HG02798 (cell line): Measurements from ENCODE around the gene TXNL4A.
"Not testable (repeated sequence)": the region's sequence is repeated elsewhere in the genome, so short reads cannot be mapped to it uniquely, and the experiment has no call there.

ENCODE experiments used
- ATAC-seq: cut with Tn5 transposase; IDR thresholded peaks from one replicate; pipeline ENCODE4 v1.9.1; 2021; ENCODE audit warnings: mild to moderate bottlenecking; ENCODE audit not compliant: unreplicated experiment, poor library complexity

TXNL4A gene

DNA sequence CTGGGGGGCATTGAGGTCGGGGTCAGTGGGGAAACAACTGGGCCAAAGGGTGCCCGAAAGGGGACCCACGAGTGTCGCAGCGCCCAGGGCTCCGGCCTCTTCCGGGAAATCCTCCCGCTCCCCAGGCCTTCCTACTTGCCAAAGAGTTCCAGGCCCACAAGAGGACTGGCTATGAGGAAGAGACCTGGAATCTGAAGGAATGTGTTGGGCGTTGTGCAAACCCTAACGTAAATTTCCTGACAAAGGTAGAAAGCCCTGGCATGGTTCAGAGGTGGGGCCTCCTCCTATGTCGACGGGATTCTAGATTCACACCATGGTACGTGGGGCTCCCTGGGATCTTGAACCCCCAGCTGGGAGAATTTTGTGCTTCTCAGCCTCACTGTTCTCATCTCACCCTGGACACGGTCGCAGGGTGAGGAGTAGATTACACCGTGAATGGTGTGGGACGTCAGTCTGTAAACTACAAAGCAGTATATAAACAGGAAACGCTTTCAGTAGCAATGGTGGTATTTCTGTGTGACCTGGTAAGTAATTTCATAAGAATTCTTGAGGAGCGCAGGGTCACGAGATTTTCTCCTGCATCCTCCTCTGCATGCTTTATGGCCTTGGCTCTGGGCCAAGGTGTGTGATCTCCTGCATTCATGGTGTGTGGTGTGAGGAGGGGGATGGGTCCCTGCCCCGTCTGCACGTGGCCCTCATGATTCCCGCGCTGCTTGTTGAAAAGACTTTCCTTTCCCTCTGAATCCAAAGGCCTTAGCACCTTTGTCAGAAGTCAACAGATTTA is 23.1 kb downstream of the TXNL4A start:
- ATAC-seq: no peak

DNA sequence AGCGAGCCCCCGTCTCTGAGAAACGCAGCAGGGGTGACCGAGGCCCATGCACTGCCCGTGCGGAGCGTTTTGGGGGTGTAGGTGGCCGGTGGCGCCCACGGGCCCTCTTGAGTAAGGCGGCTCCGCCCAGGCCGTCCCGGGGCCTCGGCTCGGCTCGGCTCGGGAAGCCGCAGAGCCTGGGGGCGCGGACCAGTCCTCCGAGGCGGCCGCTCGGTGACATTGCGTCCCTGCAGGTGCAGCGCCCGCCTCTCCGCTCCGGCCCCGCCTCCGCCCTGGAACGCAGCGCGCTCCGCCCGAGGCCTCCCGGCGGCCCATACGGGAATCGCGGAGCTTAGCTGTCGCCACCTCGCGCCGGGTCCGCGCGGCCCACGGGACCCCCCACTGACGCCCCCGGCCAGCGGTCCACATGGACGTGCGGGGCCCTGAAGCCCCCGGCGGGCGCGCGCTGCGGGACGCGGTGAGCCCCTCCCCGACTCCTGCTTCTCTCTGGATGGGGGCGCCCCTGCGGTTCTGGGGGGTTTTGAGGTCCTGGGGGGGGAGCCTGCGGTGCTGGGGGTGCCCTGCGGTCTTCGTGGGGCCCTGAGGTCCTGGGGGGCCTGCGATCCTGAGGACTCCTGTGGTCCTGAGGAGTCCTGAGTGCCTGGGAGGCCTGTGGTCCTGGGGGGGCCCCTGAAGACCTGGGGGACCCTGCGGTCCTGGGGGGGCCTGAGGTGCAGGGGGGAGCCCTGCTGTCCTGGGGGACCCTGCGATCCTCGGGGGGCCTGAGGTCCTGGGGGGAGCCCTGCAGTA is 23.8 kb downstream of the TXNL4A start, which contains the start of gene HSBP1L1:
Gene HSBP1L1 (plus strand): TSS at position 314 of the 789 bp plus-strand sequence. CDS start 93 bp downstream, at position 407.
- peak; percentile 56 for ATAC-seq

DNA sequence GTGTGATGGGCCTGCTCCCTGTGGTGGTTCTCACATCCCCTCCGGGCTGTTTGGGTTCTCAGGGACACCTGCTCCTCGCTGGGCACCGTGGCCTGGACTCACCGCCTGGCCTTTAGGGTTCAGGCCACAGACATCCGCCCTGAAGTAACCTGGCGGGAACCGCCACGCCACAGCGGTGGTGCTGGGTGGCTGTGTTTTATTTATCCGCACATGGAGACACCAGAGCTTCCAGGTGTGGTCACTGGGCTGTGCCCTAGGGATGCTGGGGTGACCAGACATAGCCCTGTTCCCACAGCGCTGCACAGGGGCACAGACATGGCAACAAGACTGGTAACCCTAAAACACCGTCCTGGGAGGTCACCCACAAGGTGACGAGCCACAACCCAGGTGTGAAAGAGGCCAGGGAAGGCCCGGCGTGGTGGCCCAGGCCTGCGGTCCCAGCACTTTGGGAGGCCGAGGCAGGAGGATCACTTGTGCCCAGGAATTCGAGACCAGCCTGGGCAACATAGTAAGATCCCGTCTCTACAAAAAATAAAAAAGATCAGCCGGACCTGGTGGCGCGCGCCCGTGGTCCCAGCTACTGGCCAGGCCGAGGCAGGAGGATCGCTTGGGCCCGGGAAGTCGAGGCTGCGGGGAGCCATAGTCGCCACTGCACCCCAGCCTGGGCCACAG is 24.6 kb downstream of the TXNL4A start:
- ATAC-seq: no peak

DNA sequence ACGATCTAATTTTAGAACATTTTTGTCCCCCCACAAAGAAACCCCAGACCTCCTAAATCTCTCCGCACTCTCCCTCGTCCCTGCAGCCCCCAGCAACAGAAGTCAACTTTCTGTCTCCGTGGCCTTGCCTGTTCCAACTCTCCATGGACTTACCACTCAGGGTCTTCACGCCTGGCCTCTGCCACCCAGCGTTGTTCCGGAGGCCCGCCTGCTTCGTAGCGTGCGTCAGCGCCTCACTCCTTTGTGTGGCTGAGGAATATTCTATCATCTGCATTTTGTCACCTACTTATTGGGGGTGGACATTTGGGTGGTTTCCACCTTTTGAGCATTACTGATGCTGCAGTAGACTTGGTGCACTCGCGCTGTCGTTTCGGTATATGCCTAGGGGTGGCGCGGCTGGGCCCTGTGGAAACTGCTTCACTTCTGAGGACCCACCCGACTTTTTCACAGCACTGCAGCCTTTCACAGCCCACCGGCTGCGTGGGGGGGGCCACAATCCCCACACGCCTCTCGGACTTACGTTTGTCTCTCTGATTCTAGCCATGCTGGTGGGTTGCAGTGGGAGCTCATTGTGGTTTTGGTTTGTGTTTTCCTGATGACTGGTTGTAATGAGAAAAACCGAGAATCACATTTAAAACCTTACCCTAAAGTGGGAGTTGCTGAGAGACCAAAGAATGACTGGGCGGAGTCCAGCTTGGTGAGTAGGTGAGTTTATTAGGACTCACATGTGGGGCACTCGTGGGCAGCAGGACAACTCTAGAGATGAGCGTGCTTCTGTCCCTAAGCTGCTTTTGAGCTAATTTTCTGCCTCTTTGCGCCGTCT is 25.3 kb downstream of the TXNL4A start:
- ATAC-seq: peak; percentile 78

DNA sequence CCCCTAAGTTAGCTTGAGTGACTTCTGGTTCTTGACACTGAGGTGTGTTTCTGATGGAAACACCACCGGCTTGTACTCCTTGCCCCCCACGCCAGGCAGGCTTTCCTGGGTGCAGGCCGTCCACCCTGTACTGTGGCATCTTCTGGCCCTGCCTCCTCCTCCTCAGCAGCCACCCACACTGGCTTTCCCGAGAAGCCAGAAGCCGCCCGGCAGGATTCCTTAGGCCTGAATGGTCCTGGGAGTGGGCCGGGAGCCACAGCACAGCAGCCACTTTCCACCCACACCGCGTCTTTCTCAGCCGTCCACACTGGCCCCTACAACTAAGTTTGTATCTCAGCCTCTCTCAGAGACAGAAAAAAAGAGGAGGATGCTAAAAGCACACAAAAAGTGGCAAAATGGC is 26.1 kb downstream of the TXNL4A start:
- ATAC-seq: no peak

DNA sequence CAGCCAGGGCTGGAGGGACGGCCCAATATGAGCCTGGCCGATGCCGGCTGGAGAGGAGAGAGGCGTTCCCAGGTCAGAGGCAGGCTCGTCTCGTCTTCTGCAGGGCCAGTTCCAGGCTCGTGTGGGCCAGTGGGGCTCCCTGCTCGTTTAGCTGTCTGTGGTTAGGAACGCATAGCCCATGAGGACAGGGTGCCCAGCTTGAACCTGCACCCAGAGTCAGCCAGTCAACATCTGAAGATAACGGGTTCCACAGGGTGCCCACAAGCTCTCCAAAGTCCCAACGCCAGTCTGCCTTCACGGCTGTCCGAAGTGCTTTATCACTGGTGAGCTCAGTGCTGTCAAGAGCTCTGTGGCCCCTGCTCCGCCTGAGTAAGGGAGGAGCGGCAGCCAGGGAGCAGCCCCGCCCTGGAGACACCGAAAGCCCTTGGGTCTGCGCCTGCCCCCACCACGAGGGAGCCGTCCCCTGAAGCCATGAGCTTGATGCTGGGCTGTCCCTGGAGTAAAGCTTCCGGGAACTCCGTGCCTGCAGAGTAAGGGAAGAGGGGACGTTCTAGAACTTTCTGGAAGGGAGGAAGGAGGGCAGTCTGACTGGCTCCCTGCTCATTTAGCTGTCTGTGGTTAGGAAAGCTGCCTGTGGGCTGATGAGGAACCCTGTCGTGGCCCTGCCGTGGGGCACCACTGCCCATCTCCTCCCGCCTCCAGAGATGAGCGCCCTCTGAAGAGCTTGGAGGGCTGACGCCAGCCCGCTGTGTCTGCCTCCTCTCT is 26.7 kb downstream of the TXNL4A start:
- ATAC-seq: no peak

DNA sequence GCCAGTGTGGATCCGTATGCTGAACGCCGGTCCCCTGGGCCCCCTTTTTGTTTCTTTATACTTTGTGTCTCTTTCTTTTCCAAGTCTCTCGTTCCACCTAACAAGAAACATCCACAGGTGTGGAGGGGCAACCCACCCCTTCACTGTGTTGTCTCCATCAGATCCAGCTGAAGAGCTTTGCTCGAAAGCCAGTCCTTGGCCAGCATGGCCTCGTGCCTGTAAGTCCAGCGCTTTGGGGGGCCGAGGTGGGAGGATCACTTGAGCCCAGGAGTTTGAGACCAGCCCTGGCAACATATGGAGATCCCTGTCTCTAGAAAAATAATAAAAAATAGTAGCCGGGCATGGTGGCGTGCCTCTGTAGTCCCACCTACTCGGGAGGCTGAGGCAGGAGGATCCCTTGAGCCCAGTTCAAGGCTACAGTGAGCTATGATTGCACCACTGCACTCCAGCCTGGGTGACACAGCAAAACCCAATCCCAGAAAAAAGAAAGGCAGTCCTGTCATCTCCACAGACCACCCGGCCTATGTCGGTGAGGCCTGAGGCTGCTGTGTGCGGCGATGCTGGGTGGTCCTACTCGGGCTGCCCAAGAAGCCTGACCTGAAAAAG is 27.3 kb downstream of the TXNL4A start:
- no peak for ATAC-seq

DNA sequence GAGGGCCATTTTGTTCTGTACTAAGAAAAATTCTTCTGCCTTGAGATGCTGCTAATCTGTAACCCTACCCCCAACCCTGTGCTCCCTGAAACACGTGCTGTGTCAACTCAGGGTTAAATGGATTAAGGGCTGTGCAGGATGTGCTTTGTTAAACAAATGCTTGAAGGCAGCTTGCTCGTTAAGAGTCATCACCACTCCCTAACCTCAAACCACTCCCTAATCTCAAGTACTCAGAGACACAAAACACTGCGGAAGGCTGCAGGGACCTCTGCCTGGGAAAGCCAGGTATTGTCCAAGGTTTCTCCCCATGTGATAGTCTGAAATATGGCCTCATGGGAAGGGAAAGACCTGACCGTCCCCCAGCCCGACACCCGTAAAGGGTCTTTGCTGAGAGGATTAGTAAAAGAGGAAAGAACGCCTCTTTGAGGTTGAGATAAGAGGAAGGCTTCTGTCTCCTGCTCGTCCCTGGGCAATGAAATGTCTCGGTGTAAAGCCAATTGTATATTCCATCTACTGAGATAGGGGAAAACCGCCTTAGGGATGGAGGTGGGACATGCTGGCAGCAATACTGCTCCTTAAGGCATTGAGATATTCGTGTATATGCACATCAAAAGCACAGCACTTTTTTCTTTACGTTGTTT is 28.1 kb downstream of the TXNL4A start:
- ATAC-seq: not testable (repeated sequence)

DNA sequence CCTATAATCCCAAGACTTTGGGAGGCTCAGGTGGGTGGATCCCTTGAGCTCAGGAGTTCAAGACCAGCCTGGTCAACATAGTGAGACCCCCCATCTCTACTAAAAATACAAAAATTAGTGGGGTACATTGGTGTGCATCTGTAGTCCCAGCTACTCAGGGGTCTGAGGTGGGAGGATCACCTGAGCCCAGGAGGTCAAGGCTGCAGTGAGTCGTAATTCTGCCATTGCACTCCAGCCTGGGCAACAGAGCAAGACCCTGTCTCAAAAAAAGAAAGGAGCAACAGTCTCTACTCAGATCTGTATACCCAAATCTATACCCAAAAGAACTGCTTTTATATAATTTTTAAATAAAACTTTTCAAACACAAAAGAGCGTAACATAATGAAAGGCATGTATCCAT is 29.4 kb downstream of the TXNL4A start:
- no peak for ATAC-seq

DNA sequence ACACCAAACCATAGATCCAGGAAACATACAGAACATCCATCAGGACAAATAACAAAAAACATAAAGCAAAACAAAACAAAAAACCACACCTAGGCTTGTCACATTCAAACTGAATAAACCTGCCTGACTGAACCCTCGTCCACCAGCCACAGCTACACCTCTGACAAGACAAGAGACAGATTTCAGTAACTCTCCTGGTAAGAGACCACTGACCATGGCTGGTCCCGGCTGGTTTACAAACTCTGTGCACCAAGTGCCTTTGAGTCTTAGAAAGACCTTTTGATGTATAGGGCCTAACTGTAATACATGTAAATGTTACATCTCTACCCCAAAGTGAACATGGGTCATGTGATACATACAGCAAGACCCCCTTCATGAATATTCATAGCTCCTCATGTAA is 32.1 kb downstream of the TXNL4A start:
- ATAC-seq: no peak

DNA sequence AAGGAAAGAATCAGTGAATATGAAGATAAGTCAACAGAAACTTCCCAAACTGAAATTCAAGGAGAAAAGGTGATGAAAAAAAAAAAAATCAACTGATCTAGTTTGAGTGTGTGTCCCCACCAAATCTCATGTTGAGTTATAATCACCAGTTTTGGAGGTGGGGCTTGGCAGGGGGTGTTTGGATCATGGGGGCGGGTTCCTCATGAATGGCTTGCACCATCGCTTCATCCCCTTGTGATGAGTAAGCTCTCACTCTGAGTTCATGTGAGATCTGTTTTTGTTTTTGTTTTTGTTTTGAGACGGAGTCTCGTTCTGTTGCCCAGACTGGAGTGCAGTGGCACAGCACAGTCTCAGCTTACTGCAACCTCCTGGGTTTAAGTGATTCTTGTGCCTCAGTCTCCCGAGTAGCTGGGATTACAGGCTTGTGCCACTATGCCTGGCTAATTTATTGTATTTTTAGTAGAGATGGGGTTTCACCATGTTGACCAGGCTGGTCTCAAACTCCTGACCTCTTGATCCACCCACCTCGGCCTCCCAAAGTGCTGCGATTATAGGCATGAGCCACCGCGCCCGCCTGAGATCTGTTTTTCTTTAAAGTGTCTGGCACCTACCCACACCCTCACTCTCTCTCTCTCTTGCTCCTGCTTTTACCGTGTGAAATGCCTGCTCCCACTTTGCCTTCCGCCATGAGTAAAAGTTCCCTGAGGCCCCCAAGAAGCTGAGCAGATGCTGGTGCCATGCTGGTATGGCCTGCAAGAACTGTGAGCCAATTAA is 32.9 kb downstream of the TXNL4A start:
- ATAC-seq: no peak

DNA sequence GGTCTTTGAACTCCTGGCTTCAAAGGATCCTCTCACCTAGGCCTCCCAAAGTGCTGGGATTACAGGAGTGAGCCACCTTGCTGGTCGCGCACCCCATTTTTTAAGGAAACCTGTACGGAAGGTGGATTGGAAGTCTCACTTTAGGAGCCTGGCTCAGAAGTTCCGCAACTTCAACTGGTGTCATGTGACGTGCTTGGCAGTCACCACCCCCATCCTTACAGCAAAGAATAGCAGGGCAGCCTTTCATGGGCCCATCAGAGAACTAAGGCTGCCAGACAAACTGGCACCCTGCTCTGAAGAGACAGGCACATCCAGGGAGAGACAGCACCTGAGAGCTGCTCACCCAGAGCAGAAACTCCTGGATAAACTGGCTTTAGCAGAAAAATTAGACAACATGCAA is 33.6 kb downstream of the TXNL4A start:
- ATAC-seq: no peak

DNA sequence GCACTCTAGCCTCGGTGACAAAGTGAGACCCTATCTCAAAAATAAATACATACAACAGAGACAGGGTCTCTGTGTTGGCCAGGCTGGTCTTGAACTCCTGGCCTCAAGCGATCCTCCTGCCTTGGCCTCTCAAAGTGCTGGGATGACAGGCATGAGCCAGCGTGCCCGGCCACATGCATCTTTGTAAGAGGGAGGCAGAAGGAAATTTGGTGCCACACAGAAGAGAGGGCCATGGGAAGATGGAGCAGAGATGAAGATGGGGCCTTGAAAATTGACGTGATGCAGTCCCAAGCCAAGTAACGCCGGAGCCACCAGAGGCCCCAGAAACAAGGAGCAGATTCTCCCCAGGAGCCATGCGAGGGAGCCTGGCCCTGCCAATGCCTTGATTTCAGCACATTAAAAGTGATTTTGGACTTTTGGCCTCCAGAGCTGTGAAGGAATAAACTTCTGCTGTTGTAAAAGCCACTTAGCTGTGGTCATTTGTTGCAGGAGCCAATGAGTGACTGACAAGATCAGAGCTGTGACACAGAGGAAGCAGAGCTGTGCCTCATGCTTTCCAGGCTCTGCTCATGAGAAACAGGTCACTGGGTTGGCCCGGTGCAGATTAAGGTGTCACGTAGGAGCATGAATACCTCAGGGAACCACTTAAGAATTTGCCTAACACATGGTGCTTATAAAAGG is 34.3 kb downstream of the TXNL4A start:
- ATAC-seq: no peak

DNA sequence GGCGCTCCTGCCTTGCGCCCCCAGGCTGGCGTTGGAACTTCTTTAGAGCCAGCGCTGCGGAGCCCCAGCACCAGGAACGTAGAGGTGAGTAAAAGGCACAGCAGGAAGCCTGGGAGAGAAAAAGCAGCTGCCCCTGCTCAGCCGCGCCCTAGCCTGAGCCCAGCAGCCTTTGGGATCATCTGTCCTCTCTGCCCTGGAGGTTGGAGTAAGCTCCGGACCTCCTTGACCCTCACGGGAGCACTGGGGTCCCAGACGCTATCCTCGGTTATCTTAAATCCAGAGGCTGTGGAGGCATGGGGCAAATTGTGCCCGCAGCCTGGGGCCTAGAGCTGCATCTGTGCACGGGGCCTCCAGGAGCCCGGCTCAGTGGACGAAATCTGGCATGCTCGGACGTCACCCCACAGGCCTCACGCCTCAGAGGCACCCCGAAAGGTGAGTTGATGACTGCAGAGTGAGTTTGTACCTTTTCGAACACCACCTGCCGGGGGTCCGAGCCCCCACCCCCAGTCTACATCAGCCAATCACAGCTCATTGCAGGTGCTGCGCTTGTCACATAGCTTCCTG is 35.3 kb downstream of the TXNL4A start:
- no peak for ATAC-seq

DNA sequence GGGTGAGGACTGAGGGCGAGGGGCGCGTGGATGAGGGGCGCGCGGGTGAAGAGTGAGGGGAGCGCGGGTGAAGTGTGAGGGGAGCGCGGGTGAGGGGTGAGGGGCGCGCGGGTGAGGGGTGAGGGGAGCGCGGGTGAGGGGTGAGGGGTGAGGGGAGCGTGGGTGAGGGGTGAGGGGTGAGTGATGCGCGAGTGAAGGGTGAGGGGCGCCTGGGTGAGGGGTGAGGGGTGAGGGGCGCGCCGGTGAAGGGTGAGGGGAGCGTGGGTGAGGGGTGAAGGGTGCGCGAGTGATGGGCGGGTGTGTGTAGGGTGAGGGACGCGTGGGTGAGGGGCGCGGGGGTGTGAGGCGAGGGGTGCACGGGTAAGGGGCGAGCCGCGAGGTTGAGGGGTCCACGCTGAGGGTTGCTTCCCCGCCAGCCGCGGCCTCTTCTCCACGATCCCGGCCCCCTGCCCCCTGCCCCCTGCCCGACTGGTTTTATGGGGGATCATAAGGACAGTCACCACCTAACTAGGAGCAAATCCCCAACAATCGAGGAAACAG is 35.8 kb downstream of the TXNL4A start:
- no peak for ATAC-seq

DNA sequence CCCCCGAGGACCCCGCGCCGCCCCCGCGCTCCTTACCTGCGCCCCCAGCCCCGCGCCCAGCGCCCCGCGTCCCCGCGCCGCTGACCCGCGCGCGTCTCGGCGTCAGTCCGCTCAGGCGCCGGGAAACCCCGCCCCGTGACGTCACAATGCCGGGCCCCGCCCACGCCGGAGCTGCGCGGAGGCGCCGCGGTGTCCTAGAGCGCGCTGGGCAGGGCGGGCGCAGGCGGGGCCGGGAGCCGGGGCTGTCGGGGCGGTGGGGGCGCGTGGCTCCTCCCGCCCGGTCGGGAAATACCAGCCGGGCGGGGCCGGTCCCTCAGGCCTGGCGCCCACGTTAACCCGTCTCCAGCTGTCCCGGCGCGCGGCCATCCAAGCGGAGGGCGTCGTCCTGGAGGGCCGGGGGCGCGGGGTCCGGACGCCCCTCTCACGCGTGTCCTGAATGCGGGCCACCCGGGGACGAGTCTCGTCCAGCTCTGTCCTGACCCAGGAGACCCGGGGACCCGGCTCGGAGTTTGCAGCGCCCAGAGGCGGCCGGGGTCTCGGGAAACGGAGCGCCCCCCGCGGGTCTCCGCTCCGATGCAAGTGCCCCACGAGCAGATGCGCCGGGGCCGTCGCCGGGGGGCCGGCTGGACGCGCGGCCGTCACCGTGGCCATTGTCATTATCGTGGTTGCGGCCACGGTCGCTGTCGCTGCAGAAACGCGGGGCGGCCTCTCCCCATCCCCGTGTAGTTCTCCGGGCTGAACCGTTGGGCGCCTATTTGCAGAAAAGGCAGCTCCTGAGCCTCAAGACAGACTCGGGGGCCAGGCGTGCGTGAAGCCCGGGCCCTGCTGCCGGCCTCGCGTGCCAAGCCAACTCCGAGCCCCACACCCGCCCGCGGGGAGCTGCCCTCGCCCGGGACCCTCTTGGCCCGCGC is 36.6 kb downstream of the TXNL4A start, which contains the start of gene SLC66A2:
Gene SLC66A2 (minus strand): TSS at position 109 of the 911 bp plus-strand sequence. CDS start 727 bp downstream, outside the sequence.
- peak; percentile 90 for ATAC-seq
